H1 (cell line): ENCODE results near the gene HMCES.

Experiments used
- POLR2A ChIP-seq, 2 experiments: IDR thresholded peaks; 1 replicate in 1 of 2; 2 replicates in 1 of 2; pipeline ENCODE4 v1.6.1; 2011; ENCODE audit warnings: low read depth in 2 of 2, low read length in 2 of 2, mild to moderate bottlenecking in 2 of 2; ENCODE audit errors: control extremely low read depth in 1 of 2
- POLR2AphosphoS5 ChIP-seq: IDR thresholded peaks from 2 replicates; pipeline ENCODE4 v1.6.1; 2011; ENCODE audit warnings: low read depth, low read length

GRCh38 chr3:129235344-129235917 is 43.2 kb upstream of the HMCES start:
- TF ChIP-seq POLR2A (IDR thresholded peaks at IDR 0.05; ENCODE audit: control extremely low read depth in 1 of 2, low read depth in 2 of 2, low read length in 2 of 2) (no peak), POLR2AphosphoS5 (no peak)
